ENCODE results near the gene PARD3. TPM values are rescaled to one million over a fixed set of nuclear protein-coding genes. Genes with fewer than 3 reads are reported as not detected.

The PARD3 gene
- total RNA-seq, 1 experiment from 2014 or later = 46.3 TPM

- Histone ChIP-seq H3K9me3 (ENCODE audit: control insufficient read depth in 1 of 2, insufficient read depth in 1 of 2, low read depth in 1 of 2, low read length in 2 of 2) (no peaks in the 10 kb centered on the region), H3K4me3 (replicated peaks in 1 of 2; ENCODE audit: low read depth in 1 of 2, low read length in 2 of 2) (no peak overlapping the region), H4K20me1 (ENCODE audit: insufficient read depth) (no peaks in the 10 kb centered on the region), H3K4me1 (ENCODE audit: control insufficient read depth in 1 of 2, insufficient read depth in 2 of 2, low read length in 2 of 2) (peaks cover 0 to 10% of the 10 kb centered on the region in 2 experiments; a peak in 2 of 4 replicates), H3K27ac (ENCODE audit: low read depth, low read length) (no peak overlapping the region), H3K9ac (ENCODE audit: low read length) (no peak overlapping the region), H3K36me3 (ENCODE audit: control insufficient read depth in 1 of 2, insufficient read depth in 2 of 2, low read length in 2 of 2) (no peaks in the 10 kb centered on the region), H3K27me3 (ENCODE audit: insufficient read depth, low read length) (no peaks in the 10 kb centered on the region), H3K79me2 (ENCODE audit: insufficient read depth, low read length) (no peaks in the 10 kb centered on the region), H3K9me2 (ENCODE audit: insufficient read depth) (no peaks in the 10 kb centered on the region), H3K4me2 (ENCODE audit: low read length) (no peak overlapping the region; the same call in 1 of the 2 replicates), H2AFZ (ENCODE audit: low read depth, low read length, poor library complexity, severe bottlenecking) (no peak overlapping the region)
- POLR2A ChIA-PET = no interaction called here
- intact Hi-C loops (cut with micrococcal nuclease) = no loop called here
- TF ChIP-seq FOSL1 (IDR thresholded peaks at IDR 0.05; ENCODE audit: low read depth) (peak; percentile 39), EGR1 (IDR thresholded peaks at IDR 0.05; ENCODE audit: low read depth) (no peak), RAD21 (IDR thresholded peaks at IDR 0.05; ENCODE audit: low read depth) (no peak), ELF1 (IDR thresholded peaks at IDR 0.05; ENCODE audit: borderline replicate concordance, low read depth) (no peak), POLR2A (IDR thresholded peaks at IDR 0.05; ENCODE audit: borderline replicate concordance, extremely low read depth, insufficient read depth, insufficient read length) (no peak), SIN3A (IDR thresholded peaks at IDR 0.05; ENCODE audit: low read depth) (no peak)
- BruUV-seq (replicated peaks) = TSS peak; percentile 4
- RAD21 ChIA-PET (ENCODE audit: low non-redundant PET in 1 of 2, low total read pairs in 2 of 2, uncharacterized antibody in 2 of 2, unreplicated experiment in 2 of 2) = no interaction called here
- ATAC-seq = peak; percentile 54
- CTCF ChIA-PET = no interaction called here
- no peak for DNase-seq (ENCODE audit: low read depth, low spot score)
Measured at GRCh38 chr10:34514290-34514689, 300.8 kb downstream of the PARD3 start.

DNA sequence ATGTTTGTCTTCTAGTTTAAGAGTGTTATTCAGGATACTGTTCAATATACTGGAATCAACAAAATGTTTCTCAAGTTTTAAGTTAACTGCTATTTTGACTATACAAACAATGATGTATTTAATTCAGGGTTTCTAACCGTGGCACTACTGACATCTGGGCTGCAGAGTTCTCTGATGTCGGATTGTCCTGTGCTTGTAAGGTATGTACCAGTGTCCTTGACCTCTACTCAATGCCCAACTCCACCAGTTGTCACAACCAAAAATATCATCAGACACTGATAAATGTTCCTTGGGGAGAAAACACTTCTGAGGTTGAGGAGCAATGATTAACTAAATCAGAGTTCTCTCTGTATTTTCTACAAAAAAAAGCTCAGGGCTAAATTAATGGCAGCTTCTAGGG, 301.5 kb downstream of the PARD3 start:
- H3K27ac ChIP-seq (ENCODE audit: low read depth, low read length) = no peak overlapping the region
- BruUV-seq (replicated peaks) = no TSS peak

More for the DNA sequence above, 301.5 kb downstream of the PARD3 start:
- Histone ChIP-seq H4K20me1 (ENCODE audit: insufficient read depth) (no peaks in the 10 kb centered on the region), H3K4me1 (ENCODE audit: control insufficient read depth in 1 of 2, insufficient read depth in 2 of 2, low read length in 2 of 2) (peaks cover 0 to 10% of the 10 kb centered on the region in 2 experiments; a peak in 2 of 4 replicates), H3K36me3 (ENCODE audit: control insufficient read depth in 1 of 2, insufficient read depth in 2 of 2, low read length in 2 of 2) (no peaks in the 10 kb centered on the region), H3K79me2 (ENCODE audit: insufficient read depth, low read length) (no peaks in the 10 kb centered on the region), H2AFZ (ENCODE audit: low read depth, low read length, poor library complexity, severe bottlenecking) (no peak overlapping the region), H3K4me3 (replicated peaks in 1 of 2; ENCODE audit: low read depth in 1 of 2, low read length in 2 of 2) (no peak overlapping the region), H3K27me3 (ENCODE audit: insufficient read depth, low read length) (no peaks in the 10 kb centered on the region), H3K9me3 (ENCODE audit: control insufficient read depth in 1 of 2, insufficient read depth in 1 of 2, low read depth in 1 of 2, low read length in 2 of 2) (no peaks in the 10 kb centered on the region), H3K4me2 (ENCODE audit: low read length) (no peak overlapping the region), H3K9ac (ENCODE audit: low read length) (no peak overlapping the region), H3K9me2 (ENCODE audit: insufficient read depth) (no peaks in the 10 kb centered on the region)
- ChIA-PET POLR2A (no interaction called here), CTCF (no interaction called here), RAD21 (ENCODE audit: low non-redundant PET in 1 of 2, low total read pairs in 2 of 2, uncharacterized antibody in 2 of 2, unreplicated experiment in 2 of 2) (no interaction called here)
- intact Hi-C loops (cut with micrococcal nuclease) = no loop called here
- TF ChIP-seq SRF (IDR thresholded peaks at IDR 0.05; ENCODE audit: low read depth) = no peak
- TF ChIP-seq, protein P1, sequence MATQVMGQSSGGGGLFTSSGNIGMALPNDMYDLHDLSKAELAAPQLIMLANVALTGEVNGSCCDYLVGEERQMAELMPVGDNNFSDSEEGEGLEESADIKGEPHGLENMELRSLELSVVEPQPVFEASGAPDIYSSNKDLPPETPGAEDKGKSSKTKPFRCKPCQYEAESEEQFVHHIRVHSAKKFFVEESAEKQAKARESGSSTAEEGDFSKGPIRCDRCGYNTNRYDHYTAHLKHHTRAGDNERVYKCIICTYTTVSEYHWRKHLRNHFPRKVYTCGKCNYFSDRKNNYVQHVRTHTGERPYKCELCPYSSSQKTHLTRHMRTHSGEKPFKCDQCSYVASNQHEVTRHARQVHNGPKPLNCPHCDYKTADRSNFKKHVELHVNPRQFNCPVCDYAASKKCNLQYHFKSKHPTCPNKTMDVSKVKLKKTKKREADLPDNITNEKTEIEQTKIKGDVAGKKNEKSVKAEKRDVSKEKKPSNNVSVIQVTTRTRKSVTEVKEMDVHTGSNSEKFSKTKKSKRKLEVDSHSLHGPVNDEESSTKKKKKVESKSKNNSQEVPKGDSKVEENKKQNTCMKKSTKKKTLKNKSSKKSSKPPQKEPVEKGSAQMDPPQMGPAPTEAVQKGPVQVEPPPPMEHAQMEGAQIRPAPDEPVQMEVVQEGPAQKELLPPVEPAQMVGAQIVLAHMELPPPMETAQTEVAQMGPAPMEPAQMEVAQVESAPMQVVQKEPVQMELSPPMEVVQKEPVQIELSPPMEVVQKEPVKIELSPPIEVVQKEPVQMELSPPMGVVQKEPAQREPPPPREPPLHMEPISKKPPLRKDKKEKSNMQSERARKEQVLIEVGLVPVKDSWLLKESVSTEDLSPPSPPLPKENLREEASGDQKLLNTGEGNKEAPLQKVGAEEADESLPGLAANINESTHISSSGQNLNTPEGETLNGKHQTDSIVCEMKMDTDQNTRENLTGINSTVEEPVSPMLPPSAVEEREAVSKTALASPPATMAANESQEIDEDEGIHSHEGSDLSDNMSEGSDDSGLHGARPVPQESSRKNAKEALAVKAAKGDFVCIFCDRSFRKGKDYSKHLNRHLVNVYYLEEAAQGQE (IDR thresholded peaks at IDR 0.05; ENCODE audit: low read depth) = no peak
- TF ChIP-seq POLR2AphosphoS5 (IDR thresholded peaks at IDR 0.05; ENCODE audit: low read depth, low read length) = no peak
- TF ChIP-seq CEBPB (IDR thresholded peaks at IDR 0.05; ENCODE audit: low read depth) = no peak
- TF ChIP-seq CBX3 (IDR thresholded peaks at IDR 0.05; ENCODE audit: low read depth) = no peak
- TF ChIP-seq, protein P2, sequence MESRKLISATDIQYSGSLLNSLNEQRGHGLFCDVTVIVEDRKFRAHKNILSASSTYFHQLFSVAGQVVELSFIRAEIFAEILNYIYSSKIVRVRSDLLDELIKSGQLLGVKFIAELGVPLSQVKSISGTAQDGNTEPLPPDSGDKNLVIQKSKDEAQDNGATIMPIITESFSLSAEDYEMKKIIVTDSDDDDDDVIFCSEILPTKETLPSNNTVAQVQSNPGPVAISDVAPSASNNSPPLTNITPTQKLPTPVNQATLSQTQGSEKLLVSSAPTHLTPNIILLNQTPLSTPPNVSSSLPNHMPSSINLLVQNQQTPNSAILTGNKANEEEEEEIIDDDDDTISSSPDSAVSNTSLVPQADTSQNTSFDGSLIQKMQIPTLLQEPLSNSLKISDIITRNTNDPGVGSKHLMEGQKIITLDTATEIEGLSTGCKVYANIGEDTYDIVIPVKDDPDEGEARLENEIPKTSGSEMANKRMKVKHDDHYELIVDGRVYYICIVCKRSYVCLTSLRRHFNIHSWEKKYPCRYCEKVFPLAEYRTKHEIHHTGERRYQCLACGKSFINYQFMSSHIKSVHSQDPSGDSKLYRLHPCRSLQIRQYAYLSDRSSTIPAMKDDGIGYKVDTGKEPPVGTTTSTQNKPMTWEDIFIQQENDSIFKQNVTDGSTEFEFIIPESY (IDR thresholded peaks at IDR 0.05; ENCODE audit: extremely low read depth, insufficient replicate concordance, low read length) = no peak
- TF ChIP-seq JUND (IDR thresholded peaks at IDR 0.05) = no peak
- DNase-seq (ENCODE audit: low read depth, low spot score) (no peak), ATAC-seq (no peak)

Measured in HCT116 (cell line).